OCI-LY7 (cell line): ENCODE results near the gene HDHD2. TPM values are rescaled to one million over a fixed set of nuclear protein-coding genes. Genes with fewer than 3 reads are reported as not detected.
"Not testable (repeated sequence)": the region's sequence is repeated elsewhere in the genome, so short reads cannot be mapped to it uniquely, and the experiment has no call there.

Source experiments
- BruUV-seq: library from RNA; stranded (reverse); fragments of 400-500 nt; replicated peaks from 2 replicates; lab custom pipeline; 2021; lab: Mats Ljungman, UMichigan
- CTCF ChIA-PET: fragments of 300-600 bp; sonication (Branson Sonifier 250); formaldehyde crosslinking; loops from one replicate; lab custom pipeline; 2022; ENCODE audit warnings: antibody characterized with exemption; ENCODE audit not compliant: unreplicated experiment; lab: Charles Lee
- POLR2A ChIA-PET: fragments of 300-600 bp; sonication (Branson Sonifier 250); formaldehyde crosslinking; loops from one replicate; lab custom pipeline; 2022; ENCODE audit warnings: antibody characterized with exemption; lab: Charles Lee
- DNase-seq: peaks from one replicate; pipeline ENCODE4 v3.0.0-alpha.2; 2015; ENCODE audit warnings: low spot score
- H2AFZ ChIP-seq: fragments of 200-600 bp; sonication (generic), shearing (Covaris generic); 2 replicates; pipeline ENCODE4 v1.6.1; 2014; ENCODE audit warnings: mild to moderate bottlenecking, antibody characterized with exemption, low read length, moderate library complexity
- H3K27ac ChIP-seq: fragments of 200-600 bp; sonication (generic); 2 replicates; pipeline ENCODE4 v1.5.1; 2014; ENCODE audit warnings: mixed run types, low read depth, mild to moderate bottlenecking, moderate library complexity, low read length, inconsistent platforms; ENCODE audit not compliant: poor library complexity, severe bottlenecking
- H3K36me3 ChIP-seq: fragments of 200-600 bp; sonication (generic); 2 replicates; pipeline ENCODE4 v1.6.1; 2014; ENCODE audit warnings: mild to moderate bottlenecking, antibody characterized with exemption, low read length, moderate library complexity, mixed read lengths; ENCODE audit not compliant: insufficient read depth
- H3K4me1 ChIP-seq: fragments of 200-600 bp; sonication (generic); 2 replicates; pipeline ENCODE4 v1.5.1; 2014; ENCODE audit warnings: mild to moderate bottlenecking, low read length; ENCODE audit not compliant: insufficient read depth, poor library complexity, severe bottlenecking
- H3K4me2 ChIP-seq: fragments of 200-600 bp; sonication (generic); 2 replicates; pipeline ENCODE4 v1.6.1; 2014; ENCODE audit warnings: mild to moderate bottlenecking, low read length
- H3K4me3 ChIP-seq: fragments of 200-600 bp; sonication (generic); 2 replicates; pipeline ENCODE4 v1.5.1; 2014; ENCODE audit warnings: mild to moderate bottlenecking, low read depth, low read length; ENCODE audit not compliant: poor library complexity, severe bottlenecking
- H3K79me2 ChIP-seq: fragments of 200-600 bp; sonication (generic); 2 replicates; pipeline ENCODE4 v1.6.1; 2016; ENCODE audit warnings: low read depth, mild to moderate bottlenecking, low read length, moderate library complexity, mixed read lengths; ENCODE audit not compliant: insufficient read depth
- H3K9me2 ChIP-seq: fragments of 200-600 bp; sonication (generic); 2 replicates; pipeline ENCODE4 v1.6.1; 2016; ENCODE audit warnings: mild to moderate bottlenecking, low read length, mixed read lengths; ENCODE audit not compliant: insufficient read depth
- H3K9me3 ChIP-seq: fragments of 200-600 bp; sonication (generic); 2 replicates; pipeline ENCODE4 v1.6.1; 2014; ENCODE audit warnings: mild to moderate bottlenecking, mixed run types, low read length, mixed read lengths
- H4K20me1 ChIP-seq: fragments of 200-600 bp; sonication (generic); 2 replicates; pipeline ENCODE4 v1.6.1; 2014; ENCODE audit warnings: mild to moderate bottlenecking, antibody characterized with exemption, low read length, moderate library complexity, mixed read lengths; ENCODE audit not compliant: insufficient read depth
- CTCF ChIP-seq: fragments of 200-600 bp; sonication (generic); conservative IDR thresholded peaks from 2 replicates; pipeline ENCODE4 v1.5.1; 2014; ENCODE audit warnings: mild to moderate bottlenecking, antibody characterized with exemption, low read length, moderate library complexity, mixed read lengths
- EZH2phosphoT487 ChIP-seq: fragments of 200-600 bp; sonication (generic); IDR thresholded peaks from 2 replicates; pipeline ENCODE4 v1.6.1; 2018; ENCODE audit warnings: low read depth, borderline replicate concordance, mild to moderate bottlenecking, mixed run types, antibody characterized with exemption, low read length, moderate library complexity, mixed read lengths
- intact Hi-C: fragments of 100-400 bp; cut with micrococcal nuclease; formaldehyde crosslinking; loops from one replicate; pipeline ENCODE4 v1.10.0; 2022; ENCODE audit not compliant: unreplicated experiment
- total RNA-seq, 2 experiments: library from RNA; depleted of rRNA in 1 of 2; stranded (reverse); fragments of >200 nt in 1 of 2; shearing (Covaris generic) in 1 of 2; gene quantifications; 2 replicates each; pipeline ENCODE4 v1.2.3, GENCODE V29; 2014 to 2022

The HDHD2 gene
- total RNA-seq, 2 experiments from 2014 or later = 8.4 to 19.0 TPM

- Histone ChIP-seq H2AFZ (no peak overlapping the region), H3K27ac (no peak overlapping the region), H3K4me1 (no peaks in the 10 kb centered on the region), H3K9me3 (no peaks in the 10 kb centered on the region), H3K4me3 (no peak overlapping the region), H3K79me2 (no peaks in the 10 kb centered on the region), H3K4me2 (no peak overlapping the region), H3K9me2 (no peaks in the 10 kb centered on the region), H4K20me1 (no peaks in the 10 kb centered on the region), H3K36me3 (no peaks in the 10 kb centered on the region)
- ChIA-PET POLR2A (no interaction called here), CTCF (no interaction called here)
- intact Hi-C loops = no loop called here
- TF ChIP-seq CTCF (no peak), EZH2phosphoT487 (no peak)
- no peak for DNase-seq
- BruUV-seq = no TSS peak
Observed at GRCh38 chr18:47163241-47163640, 12.9 kb upstream of the HDHD2 start.

- intact Hi-C loops = no loop called here
- TF ChIP-seq EZH2phosphoT487 = no peak
- TF ChIP-seq CTCF = no peak
- H3K36me3 ChIP-seq = peaks cover 5% of the 10 kb centered on the region; the same call in 1 of the 2 replicates
- no peaks in the 10 kb centered on the region for H4K20me1 ChIP-seq
- H3K9me2 ChIP-seq = no peaks in the 10 kb centered on the region
- no peak overlapping the region for H3K4me3 ChIP-seq
- POLR2A ChIA-PET = interaction anchor here (1.1 kb wide), 1 partner anchor 9 kb away, joined by 3 read pairs; no protein-coding TSS in a partner anchor
- no peak overlapping the region for H3K4me2 ChIP-seq
- H3K9me3 ChIP-seq = no peaks in the 10 kb centered on the region
- CTCF ChIA-PET = no interaction called here
- no peak for DNase-seq
- no peaks in the 10 kb centered on the region for H3K79me2 ChIP-seq
- no peak overlapping the region for H3K27ac ChIP-seq
- BruUV-seq = no TSS peak
- no peaks in the 10 kb centered on the region for H3K4me1 ChIP-seq
- no peak overlapping the region for H2AFZ ChIP-seq
Observed at GRCh38 chr18:47160256-47160655, 10.0 kb upstream of the HDHD2 start.

- H3K27ac ChIP-seq, BruUV-seq, DNase-seq, H3K9me2 ChIP-seq, intact Hi-C loops, CTCF ChIA-PET, H3K4me1 ChIP-seq, H2AFZ ChIP-seq, H3K9me3 ChIP-seq, POLR2A ChIA-PET, H3K4me3 ChIP-seq, H3K4me2 ChIP-seq, H3K79me2 ChIP-seq, H4K20me1 ChIP-seq: not testable (repeated sequence)
- H3K36me3 ChIP-seq = peaks cover 20% of the 10 kb centered on the region
Observed at GRCh38 chr18:47158404-47158803, 8.1 kb upstream of the HDHD2 start.
